Stimulated activated CD8-positive, alpha-beta memory T cell treated with anti-CD3 and anti-CD28 coated beads, Interleukin-4, amount 100 ng/mL, for 4 hours (primary cell): ENCODE measurements around the gene EPO.
"Not testable (repeated sequence)": the region's sequence is repeated elsewhere in the genome, so short reads cannot be mapped to it uniquely, and the experiment has no call there.

Experiments used
- DNase-seq, 2 donors: peaks; one replicate each; pipeline ENCODE4 v3.0.0-alpha.2; 2020; ENCODE audit warnings: low read depth in 2 of 2, low spot score in 1 of 2

The EPO gene

GRCh38 chr7:100731937-100732636 is 11.8 kb downstream of the EPO start:
- DNase-seq = no peak

GRCh38 chr7:100735730-100736129 is 15.5 kb downstream of the EPO start:
- no peak for DNase-seq

GRCh38 chr7:100736671-100737070 is 16.4 kb downstream of the EPO start:
- DNase-seq = no peak

- no peak for DNase-seq
Observed at GRCh38 chr7:100739934-100740333, 19.7 kb downstream of the EPO start.

GRCh38 chr7:100744605-100745004 is 24.3 kb downstream of the EPO start:
- DNase-seq = no peak

- DNase-seq = no peak
Observed at GRCh38 chr7:100745184-100745583, 24.9 kb downstream of the EPO start.

GRCh38 chr7:100752994-100753393 is 32.7 kb downstream of the EPO start:
- no peak for DNase-seq

- DNase-seq = no peak
Observed at GRCh38 chr7:100753750-100754149, 33.5 kb downstream of the EPO start.

GRCh38 chr7:100759357-100760171 is 39.3 kb downstream of the EPO start:
- DNase-seq = no peak

GRCh38 chr7:100762841-100763240 is 42.6 kb downstream of the EPO start:
- not testable (repeated sequence) for DNase-seq

- no peak for DNase-seq
Observed at GRCh38 chr7:100763556-100764140, 43.4 kb downstream of the EPO start.

- no peak for DNase-seq
Observed at GRCh38 chr7:100764841-100765240, 44.6 kb downstream of the EPO start.

GRCh38 chr7:100765250-100765649 is 45.0 kb downstream of the EPO start:
- no peak for DNase-seq

GRCh38 chr7:100768784-100769183 is 48.5 kb downstream of the EPO start:
- DNase-seq = no peak
